MM.1S (cell line): ENCODE results near the gene ZNF622.

Source experiments
- DNase-seq: peaks from one replicate; pipeline ENCODE4 v3.0.0-alpha.2; 2015
- H2AFZ ChIP-seq: fragments of 300-600 bp; sonication (generic); 2 replicates; pipeline ENCODE4 v1.6.0; 2016; ENCODE audit warnings: antibody characterized with exemption, low read length
- H3F3A ChIP-seq: fragments of 300-600 bp; sonication (generic); 2 replicates; pipeline ENCODE4 v1.6.1; 2016; ENCODE audit warnings: mild to moderate bottlenecking, antibody characterized with exemption, low read length, moderate library complexity, mixed read lengths; ENCODE audit not compliant: insufficient read depth
- H3K27ac ChIP-seq: fragments of 300-600 bp; sonication (generic); 2 replicates; pipeline ENCODE4 v1.5.1; 2016; ENCODE audit warnings: mild to moderate bottlenecking, low read length
- H3K27me3 ChIP-seq: fragments of 300-600 bp; sonication (generic); replicated peaks from 2 replicates; pipeline ENCODE4 v1.6.0; 2016; ENCODE audit warnings: low read length; ENCODE audit not compliant: insufficient read depth
- H3K36me3 ChIP-seq: fragments of 300-600 bp; sonication (generic); replicated peaks from 2 replicates; pipeline ENCODE4 v1.6.1; 2016; ENCODE audit warnings: mild to moderate bottlenecking, low read length, mixed read lengths; ENCODE audit not compliant: insufficient read depth
- H3K4me1 ChIP-seq: fragments of 300-600 bp; sonication (generic); 2 replicates; pipeline ENCODE4 v1.6.1; 2016; ENCODE audit warnings: low read length, mixed read lengths
- H3K4me2 ChIP-seq: fragments of 300-600 bp; sonication (generic); 2 replicates; pipeline ENCODE4 v1.6.0; 2016; ENCODE audit warnings: low read depth, low read length
- H3K4me3 ChIP-seq: fragments of 300-600 bp; sonication (generic); 2 replicates; pipeline ENCODE4 v1.5.1; 2016; ENCODE audit warnings: low read length, mixed read lengths
- H3K79me2 ChIP-seq: fragments of 300-600 bp; sonication (generic); 2 replicates; pipeline ENCODE4 v1.6.1; 2016; ENCODE audit warnings: mixed run types, low read length, mixed read lengths
- H3K9ac ChIP-seq: fragments of 300-600 bp; sonication (generic); 2 replicates; pipeline ENCODE4 v1.6.1; 2016; ENCODE audit warnings: low read length, mixed read lengths
- H3K9me2 ChIP-seq: fragments of 300-600 bp; sonication (generic); replicated peaks from 2 replicates; pipeline ENCODE4 v1.6.1; 2016; ENCODE audit warnings: mild to moderate bottlenecking, low read length, mixed read lengths; ENCODE audit not compliant: insufficient read depth
- H3K9me3 ChIP-seq: fragments of 300-600 bp; sonication (generic); replicated peaks from 2 replicates; pipeline ENCODE4 v1.6.1; 2016; ENCODE audit warnings: mild to moderate bottlenecking, low read length, mixed read lengths; ENCODE audit not compliant: insufficient read depth
- H4K20me1 ChIP-seq: fragments of 300-600 bp; sonication (generic); 2 replicates; pipeline ENCODE4 v1.6.1; 2016; ENCODE audit warnings: mild to moderate bottlenecking, low read length, moderate library complexity, mixed read lengths; ENCODE audit not compliant: insufficient read depth
- CTCF ChIP-seq: fragments of 300-600 bp; sonication (generic); IDR thresholded peaks from 2 replicates; pipeline ENCODE4 v1.5.1; 2016; ENCODE audit warnings: antibody characterized with exemption, low read length, mixed read lengths
- EZH2 ChIP-seq: fragments of 300-600 bp; sonication (generic); optimal IDR thresholded peaks from 2 replicates; pipeline ENCODE3; 2017; ENCODE audit warnings: low read depth, mild to moderate bottlenecking, antibody characterized with exemption, low read length, mixed read lengths
- EZH2phosphoT487 ChIP-seq: fragments of 300-600 bp; sonication (generic); IDR thresholded peaks from 2 replicates; pipeline ENCODE4 v1.6.1; 2018; ENCODE audit warnings: antibody characterized with exemption, low read length

ZNF622 gene

GRCh38 chr5:16411741-16412455, 53.7 kb downstream of the ZNF622 start:
- H3K27ac ChIP-seq = no peak overlapping the region
- no peak overlapping the region for H3K9ac ChIP-seq
- DNase-seq = no peak
- H3K4me2 ChIP-seq = no peak overlapping the region
- H2AFZ ChIP-seq = no peak overlapping the region
- H3K36me3 ChIP-seq = no peaks in the 10 kb centered on the region
- no peaks in the 10 kb centered on the region for H3F3A ChIP-seq
- TF ChIP-seq CTCF (no peak), EZH2phosphoT487 (no peak), EZH2 (no peak)
- no peak overlapping the region for H3K4me3 ChIP-seq
- H4K20me1 ChIP-seq = no peaks in the 10 kb centered on the region
- H3K4me1 ChIP-seq = no peaks in the 10 kb centered on the region
- H3K79me2 ChIP-seq = no peaks in the 10 kb centered on the region
- H3K27me3 ChIP-seq = no peaks in the 10 kb centered on the region
- no peaks in the 10 kb centered on the region for H3K9me2 ChIP-seq
- no peaks in the 10 kb centered on the region for H3K9me3 ChIP-seq

- H3K4me1 ChIP-seq = no peaks in the 10 kb centered on the region
- no peak overlapping the region for H3K4me3 ChIP-seq
- DNase-seq = no peak
These were observed 54.4 kb downstream of the ZNF622 start for GRCh38 chr5:16411235-16411634.

GRCh38 chr5:16410338-16410737, 55.3 kb downstream of the ZNF622 start:
- H3K9me3 ChIP-seq = no peaks in the 10 kb centered on the region
- DNase-seq = no peak
- no peaks in the 10 kb centered on the region for H3K27me3 ChIP-seq
- no peak overlapping the region for H3K4me3 ChIP-seq
- no peak overlapping the region for H2AFZ ChIP-seq
- H4K20me1 ChIP-seq = no peaks in the 10 kb centered on the region
- no peaks in the 10 kb centered on the region for H3K9me2 ChIP-seq
- H3K36me3 ChIP-seq = no peaks in the 10 kb centered on the region
- no peaks in the 10 kb centered on the region for H3F3A ChIP-seq
- no peak for TF ChIP-seq EZH2phosphoT487
- TF ChIP-seq EZH2 = no peak
- no peak for TF ChIP-seq CTCF
- H3K4me1 ChIP-seq = no peaks in the 10 kb centered on the region
- H3K79me2 ChIP-seq = no peaks in the 10 kb centered on the region
- H3K4me2 ChIP-seq = no peak overlapping the region
- H3K9ac ChIP-seq = no peak overlapping the region
- H3K27ac ChIP-seq = no peak overlapping the region

More at GRCh38 chr5:16411235-16411634, 54.4 kb downstream of the ZNF622 start:
- Histone ChIP-seq H3K9me3 (no peaks in the 10 kb centered on the region), H3K27me3 (no peaks in the 10 kb centered on the region), H2AFZ (no peak overlapping the region), H3F3A (no peaks in the 10 kb centered on the region), H3K27ac (no peak overlapping the region), H3K9ac (no peak overlapping the region), H3K9me2 (no peaks in the 10 kb centered on the region), H3K79me2 (no peaks in the 10 kb centered on the region), H3K4me2 (no peak overlapping the region), H4K20me1 (no peaks in the 10 kb centered on the region), H3K36me3 (no peaks in the 10 kb centered on the region)
- no peak for TF ChIP-seq CTCF
- TF ChIP-seq EZH2 = no peak
- no peak for TF ChIP-seq EZH2phosphoT487
